GM23338 (cell line): ENCODE results near the gene LEFTY1. TPM values are rescaled to one million over a fixed set of nuclear protein-coding genes. Genes with fewer than 3 reads are reported as not detected.

Experiments used
- ATAC-seq: fragments of 200-7000 bp; cut with Tn5 transposase; 3 replicates; pipeline ENCODE4 v1.9.1; 2020
- DNase-seq: peaks from one replicate; pipeline ENCODE4 v3.0.0-alpha.2; 2015; ENCODE audit warnings: low spot score
- H2AFZ ChIP-seq: fragments of 200-600 bp; sonication (generic); 2 replicates; pipeline ENCODE4 v1.8.0; 2016; ENCODE audit warnings: antibody characterized with exemption, mild to moderate bottlenecking, moderate library complexity
- H3F3A ChIP-seq: fragments of 200-600 bp; sonication (generic); replicated peaks from 2 replicates; pipeline ENCODE4 v1.8.0; 2017; ENCODE audit warnings: antibody characterized with exemption, mixed run types, low read depth
- H3K27ac ChIP-seq: fragments of 200-600 bp; sonication (generic); 2 replicates; pipeline ENCODE4 v1.6.1; 2016; ENCODE audit warnings: low read depth
- H3K27me3 ChIP-seq: fragments of 200-600 bp; sonication (generic); 2 replicates; pipeline ENCODE4 v1.8.0; 2016; ENCODE audit warnings: mild to moderate bottlenecking, mixed run types, moderate library complexity; ENCODE audit not compliant: insufficient read depth
- H3K36me3 ChIP-seq: fragments of 200-600 bp; sonication (generic); 2 replicates; pipeline ENCODE4 v1.8.0; 2016; ENCODE audit warnings: mild to moderate bottlenecking; ENCODE audit not compliant: insufficient read depth
- H3K4me1 ChIP-seq: fragments of 200-600 bp; sonication (generic); 2 replicates; pipeline ENCODE4 v1.8.0; 2016; ENCODE audit warnings: mild to moderate bottlenecking, moderate library complexity; ENCODE audit not compliant: insufficient read depth
- H3K4me2 ChIP-seq: fragments of 200-600 bp; sonication (generic); 2 replicates; pipeline ENCODE4 v1.7.1; 2017; ENCODE audit warnings: mixed run types
- H3K4me3 ChIP-seq: fragments of 200-600 bp; sonication (generic); 2 replicates; pipeline ENCODE4 v1.6.1; 2016; ENCODE audit warnings: mixed run types
- H3K79me2 ChIP-seq: fragments of 200-600 bp; sonication (generic); replicated peaks from 2 replicates; pipeline ENCODE4 v1.8.0; 2017; ENCODE audit warnings: mild to moderate bottlenecking; ENCODE audit not compliant: insufficient read depth
- H3K9me2 ChIP-seq: fragments of 200-600 bp; sonication (generic); 2 replicates; pipeline ENCODE4 v1.8.0; 2017; ENCODE audit not compliant: insufficient read depth
- H4K20me1 ChIP-seq: fragments of 200-600 bp; sonication (generic); replicated peaks from 2 replicates; pipeline ENCODE4 v1.8.0; 2017; ENCODE audit warnings: mild to moderate bottlenecking; ENCODE audit not compliant: insufficient read depth
- H3K27ac Mint-ChIP-seq: 2 replicates; pipeline ENCODE4 v1.8.0; 2020; ENCODE audit warnings: inconsistent platforms, mild to moderate bottlenecking, moderate library complexity, mixed read lengths
- H3K27me3 Mint-ChIP-seq: 3 replicates; pipeline ENCODE4 v1.8.0; 2022; ENCODE audit warnings: low read depth, mild to moderate bottlenecking, moderate library complexity, mixed read lengths, inconsistent platforms; ENCODE audit not compliant: insufficient read depth, poor library complexity
- H3K36me3 Mint-ChIP-seq: 3 replicates; pipeline ENCODE4 v1.8.0; 2021; ENCODE audit warnings: low read depth, mild to moderate bottlenecking, inconsistent platforms, moderate library complexity, mixed read lengths
- H3K4me1 Mint-ChIP-seq: 3 replicates; pipeline ENCODE4 v1.8.0; 2020; ENCODE audit warnings: mild to moderate bottlenecking, inconsistent platforms, mixed read lengths
- H3K4me3 Mint-ChIP-seq: 3 replicates; pipeline ENCODE4 v1.8.0; 2021; ENCODE audit warnings: moderate library complexity, mild to moderate bottlenecking, inconsistent platforms, mixed read lengths
- H3K9me3 Mint-ChIP-seq: 3 replicates; pipeline ENCODE4 v1.8.0; 2020; ENCODE audit warnings: moderate library complexity, mild to moderate bottlenecking, inconsistent platforms, mixed read lengths
- CREB1 ChIP-seq: fragments of 250-450 bp; sonication (Bioruptor Pico); IDR thresholded peaks from 2 replicates; pipeline ENCODE4 v1.5.0; 2020; ENCODE audit warnings: low read depth, mild to moderate bottlenecking, moderate library complexity
- JUNB ChIP-seq: IDR thresholded peaks from one replicate; pipeline ENCODE4 v1.6.1; 2016; ENCODE audit warnings: antibody characterized with exemption; ENCODE audit not compliant: unreplicated experiment
- NANOG ChIP-seq: IDR thresholded peaks from 2 replicates; pipeline ENCODE4 v1.6.1; 2016; ENCODE audit warnings: antibody characterized with exemption, borderline replicate concordance
- STAT1 ChIP-seq: IDR thresholded peaks from one replicate; pipeline ENCODE4 v1.6.1; 2016; ENCODE audit warnings: antibody characterized with exemption; ENCODE audit not compliant: unreplicated experiment
- ZNF114 ChIP-seq: fragments of 250-450 bp; sonication (Bioruptor Pico); IDR thresholded peaks from 2 replicates; pipeline ENCODE4 v1.5.0; 2020; ENCODE audit warnings: mild to moderate bottlenecking, moderate library complexity
- ZNF331 ChIP-seq: fragments of 250-450 bp; sonication (Bioruptor Pico); IDR thresholded peaks from 2 replicates; pipeline ENCODE4 v1.5.0; 2020; ENCODE audit warnings: low read depth, mild to moderate bottlenecking, moderate library complexity
- polyA plus RNA-seq: library from polyadenylated mRNA; unstranded; fragments of >200 nt; fragmentation: Nextera tagmentation; extraction: Ambion mirVana; gene quantifications from 2 replicates; pipeline ENCODE4 v1.2.1, GENCODE V29; 2016
- total RNA-seq: library from RNA; depleted of rRNA; stranded (reverse); fragments of >200 nt; shearing (Covaris generic); gene quantifications from 2 replicates; pipeline ENCODE4 v1.2.3, GENCODE V29; 2014
- TF ChIP-seq, protein P1 (sequence below): IDR thresholded peaks from one replicate; pipeline ENCODE4 v1.6.1; 2018; ENCODE audit warnings: antibody characterized with exemption; ENCODE audit not compliant: unreplicated experiment
- TF ChIP-seq, protein P2 (sequence below): IDR thresholded peaks from 2 replicates; pipeline ENCODE4 v1.6.1; 2016; ENCODE audit warnings: antibody characterized with exemption

The LEFTY1 gene
- total and polyA plus RNA-seq, 2 experiments from 2014 or later: 27.5 to 65.4 TPM

DNA sequence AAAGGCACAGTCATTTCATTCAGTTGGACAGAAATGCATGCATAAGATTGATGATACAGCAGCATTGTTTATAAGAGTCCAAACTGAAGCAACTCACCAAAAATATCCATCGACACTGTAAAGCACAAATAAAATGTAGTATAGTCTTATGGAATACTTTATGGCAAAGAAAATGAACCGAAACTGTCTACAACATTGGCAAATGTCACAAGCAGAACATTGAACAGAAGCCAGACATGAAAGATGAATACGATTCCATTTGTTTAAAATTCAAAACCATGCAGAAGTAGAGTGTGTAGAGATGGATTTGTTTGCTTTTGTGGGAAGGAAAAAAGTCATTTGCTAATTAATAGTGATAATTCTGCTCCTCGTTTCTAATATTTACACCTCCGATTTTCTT, 7.5 kb upstream of the LEFTY1 start:
- Histone ChIP-seq H3K79me2 (no peaks in the 10 kb centered on the region), H3K9me2 (no peaks in the 10 kb centered on the region), H3K4me2 (no peak overlapping the region), H3K36me3 (no peaks in the 10 kb centered on the region), H3K4me3 (no peak overlapping the region), H4K20me1 (no peaks in the 10 kb centered on the region), H3F3A (peaks cover 9% of the 10 kb centered on the region; the same call in 1 of the 2 replicates), H2AFZ (no peak overlapping the region), H3K27ac (no peak overlapping the region), H3K4me1 (peaks cover 44% of the 10 kb centered on the region), H3K27me3 (no peaks in the 10 kb centered on the region)
- no peak overlapping the region for H3K4me3 Mint-ChIP-seq
- H3K36me3 Mint-ChIP-seq: no peaks in the 10 kb centered on the region; the same call in 2 of the 3 replicates
- peaks cover 12% of the 10 kb centered on the region for H3K27me3 Mint-ChIP-seq
- H3K9me3 Mint-ChIP-seq: no peaks in the 10 kb centered on the region; the same call in 2 of the 3 replicates
- no peak for ATAC-seq
- TF ChIP-seq, protein P1, sequence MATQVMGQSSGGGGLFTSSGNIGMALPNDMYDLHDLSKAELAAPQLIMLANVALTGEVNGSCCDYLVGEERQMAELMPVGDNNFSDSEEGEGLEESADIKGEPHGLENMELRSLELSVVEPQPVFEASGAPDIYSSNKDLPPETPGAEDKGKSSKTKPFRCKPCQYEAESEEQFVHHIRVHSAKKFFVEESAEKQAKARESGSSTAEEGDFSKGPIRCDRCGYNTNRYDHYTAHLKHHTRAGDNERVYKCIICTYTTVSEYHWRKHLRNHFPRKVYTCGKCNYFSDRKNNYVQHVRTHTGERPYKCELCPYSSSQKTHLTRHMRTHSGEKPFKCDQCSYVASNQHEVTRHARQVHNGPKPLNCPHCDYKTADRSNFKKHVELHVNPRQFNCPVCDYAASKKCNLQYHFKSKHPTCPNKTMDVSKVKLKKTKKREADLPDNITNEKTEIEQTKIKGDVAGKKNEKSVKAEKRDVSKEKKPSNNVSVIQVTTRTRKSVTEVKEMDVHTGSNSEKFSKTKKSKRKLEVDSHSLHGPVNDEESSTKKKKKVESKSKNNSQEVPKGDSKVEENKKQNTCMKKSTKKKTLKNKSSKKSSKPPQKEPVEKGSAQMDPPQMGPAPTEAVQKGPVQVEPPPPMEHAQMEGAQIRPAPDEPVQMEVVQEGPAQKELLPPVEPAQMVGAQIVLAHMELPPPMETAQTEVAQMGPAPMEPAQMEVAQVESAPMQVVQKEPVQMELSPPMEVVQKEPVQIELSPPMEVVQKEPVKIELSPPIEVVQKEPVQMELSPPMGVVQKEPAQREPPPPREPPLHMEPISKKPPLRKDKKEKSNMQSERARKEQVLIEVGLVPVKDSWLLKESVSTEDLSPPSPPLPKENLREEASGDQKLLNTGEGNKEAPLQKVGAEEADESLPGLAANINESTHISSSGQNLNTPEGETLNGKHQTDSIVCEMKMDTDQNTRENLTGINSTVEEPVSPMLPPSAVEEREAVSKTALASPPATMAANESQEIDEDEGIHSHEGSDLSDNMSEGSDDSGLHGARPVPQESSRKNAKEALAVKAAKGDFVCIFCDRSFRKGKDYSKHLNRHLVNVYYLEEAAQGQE: no peak
- TF ChIP-seq ZNF114 (CRISPR knock-in tag) (no peak), ZNF331 (no peak), NANOG (no peak)
- TF ChIP-seq, protein P2, sequence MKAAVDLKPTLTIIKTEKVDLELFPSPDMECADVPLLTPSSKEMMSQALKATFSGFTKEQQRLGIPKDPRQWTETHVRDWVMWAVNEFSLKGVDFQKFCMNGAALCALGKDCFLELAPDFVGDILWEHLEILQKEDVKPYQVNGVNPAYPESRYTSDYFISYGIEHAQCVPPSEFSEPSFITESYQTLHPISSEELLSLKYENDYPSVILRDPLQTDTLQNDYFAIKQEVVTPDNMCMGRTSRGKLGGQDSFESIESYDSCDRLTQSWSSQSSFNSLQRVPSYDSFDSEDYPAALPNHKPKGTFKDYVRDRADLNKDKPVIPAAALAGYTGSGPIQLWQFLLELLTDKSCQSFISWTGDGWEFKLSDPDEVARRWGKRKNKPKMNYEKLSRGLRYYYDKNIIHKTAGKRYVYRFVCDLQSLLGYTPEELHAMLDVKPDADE: no peak
- no peak overlapping the region for H3K27ac Mint-ChIP-seq
- no peak for DNase-seq
- peaks cover 41% of the 10 kb centered on the region for H3K4me1 Mint-ChIP-seq

DNA sequence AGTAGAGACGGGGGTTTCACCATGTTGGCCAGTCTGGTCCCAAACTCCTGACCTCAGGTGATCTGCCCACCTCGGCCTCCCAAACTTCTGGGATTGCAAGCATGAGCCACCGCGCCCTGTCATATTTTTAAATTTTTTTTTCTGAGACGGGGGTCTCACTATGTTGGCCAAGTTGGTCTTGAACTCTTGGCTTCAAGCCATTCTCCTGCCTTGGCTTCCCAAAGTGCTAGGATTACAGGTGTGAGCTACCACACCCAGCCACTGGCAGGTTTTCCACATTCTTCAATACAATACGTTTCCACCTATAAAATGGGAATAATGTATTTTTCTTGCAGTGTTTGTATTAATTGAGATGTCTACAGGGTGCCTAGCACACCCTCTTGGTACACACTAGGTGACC, 3.4 kb upstream of the LEFTY1 start:
- Histone ChIP-seq H3K27me3 (no peaks in the 10 kb centered on the region), H3K79me2 (0 out of 2 replicates have a peak, but pooled peaks cover 4% of the 10 kb centered on the region), H3K4me3 (no peak overlapping the region), H3K4me1 (peaks cover 40% of the 10 kb centered on the region), H3K36me3 (no peaks in the 10 kb centered on the region), H3F3A (peaks cover 7% of the 10 kb centered on the region), H4K20me1 (no peaks in the 10 kb centered on the region), H2AFZ (no peak overlapping the region), H3K9me2 (no peaks in the 10 kb centered on the region), H3K4me2 (no peak overlapping the region), H3K27ac (no peak overlapping the region)
- no peak for TF ChIP-seq ZNF331
- TF ChIP-seq STAT1: no peak
- no peak for TF ChIP-seq CREB1 (CRISPR knock-in tag)
- no peak for TF ChIP-seq JUNB
- Mint-ChIP-seq H3K4me3 (no peak overlapping the region), H3K27ac (no peak overlapping the region), H3K27me3 (peaks cover 13% of the 10 kb centered on the region), H3K36me3 (no peaks in the 10 kb centered on the region), H3K9me3 (no peaks in the 10 kb centered on the region), H3K4me1 (peaks cover 39% of the 10 kb centered on the region)
- DNase-seq (no peak), ATAC-seq (no peak)
